NCI-H1105 treated with DMSO at 0.1 percent for 48 hours (cell line): Measurements from ENCODE around the gene IKZF3.
"Not testable (repeated sequence)": the region's sequence is repeated elsewhere in the genome, so short reads cannot be mapped to it uniquely, and the experiment has no call there.

Source experiments
- DNase-seq: peaks from one replicate; lab custom pipeline; 2025; lab: John Stamatoyannopoulos, UW

IKZF3 gene

DNA sequence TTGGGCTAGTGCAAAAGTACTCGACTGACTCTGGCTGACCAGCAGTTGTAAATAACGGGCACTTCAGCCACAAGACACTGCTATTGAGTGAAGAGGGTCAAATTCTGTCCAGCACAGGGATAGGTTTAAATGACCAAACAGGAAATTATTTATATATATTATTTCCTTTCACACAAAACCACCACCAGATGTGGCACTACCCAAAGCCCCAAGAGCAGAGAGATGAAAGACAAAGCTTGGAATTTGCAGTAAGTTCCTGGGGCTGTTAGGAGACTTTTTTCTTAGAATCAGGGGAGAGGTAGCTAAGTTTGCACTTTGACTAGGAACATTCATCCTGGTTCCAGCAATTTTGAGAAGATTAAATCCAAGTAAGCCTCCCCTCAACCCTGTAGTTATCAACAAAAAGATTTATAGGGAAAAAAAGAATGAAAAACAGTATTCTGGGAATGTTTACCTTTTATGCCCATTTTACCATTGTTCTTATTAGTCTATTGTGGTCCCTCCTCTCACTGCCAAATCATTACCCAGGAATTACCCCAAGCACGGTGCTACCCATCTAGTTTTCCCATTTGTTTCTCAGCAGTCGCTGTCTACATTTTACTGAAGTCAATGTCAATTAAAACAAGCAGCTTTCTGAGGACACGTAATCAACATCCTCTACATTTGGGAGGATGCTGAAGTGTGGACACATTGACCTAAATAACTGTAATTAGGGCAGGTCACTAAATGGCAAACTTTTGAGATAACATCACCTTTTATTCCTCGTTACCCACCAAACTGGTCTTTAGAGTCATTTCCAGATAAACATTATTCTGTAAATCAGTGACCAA is 82.9 kb downstream of the IKZF3 start:
- no peak for DNase-seq

DNA sequence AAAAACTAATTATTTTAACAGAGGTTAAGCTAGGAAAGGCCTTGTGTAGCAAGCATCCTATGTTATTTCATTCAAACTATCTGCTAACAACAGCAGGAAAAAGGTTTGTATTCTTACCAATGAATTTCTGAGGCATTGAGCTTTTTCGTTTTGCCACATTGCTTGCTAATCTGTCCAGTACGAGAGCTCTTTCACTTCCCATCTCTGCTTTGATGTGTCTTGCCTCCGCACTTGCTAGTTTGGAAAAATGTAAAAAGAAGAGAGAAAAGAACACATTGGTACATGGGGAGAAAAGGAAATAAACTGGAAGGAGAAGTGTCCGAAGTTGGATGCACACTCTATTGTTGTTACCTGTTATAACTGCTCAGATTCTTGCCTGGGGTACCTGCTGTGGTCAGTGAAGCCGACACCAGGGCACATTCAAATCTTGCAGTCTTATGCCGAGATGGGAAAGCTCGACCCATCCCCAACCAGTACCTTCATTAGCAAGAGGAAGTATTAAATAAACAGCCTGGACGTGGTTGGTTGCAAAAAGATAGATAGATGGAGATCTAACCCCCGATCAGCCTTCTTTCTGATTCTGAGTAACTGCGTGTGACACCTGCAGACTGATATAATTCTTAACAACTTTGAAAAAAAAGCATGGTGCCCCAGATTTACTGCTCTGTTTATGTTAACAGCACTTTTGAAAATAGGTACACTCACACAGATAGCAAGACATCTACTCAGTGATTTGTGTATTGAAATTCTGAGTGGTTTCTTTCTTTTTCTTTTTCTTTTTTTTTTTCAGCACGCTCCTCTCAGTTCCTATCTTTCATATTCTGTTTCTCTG is 86.4 kb downstream of the IKZF3 start:
- no peak for DNase-seq

DNA sequence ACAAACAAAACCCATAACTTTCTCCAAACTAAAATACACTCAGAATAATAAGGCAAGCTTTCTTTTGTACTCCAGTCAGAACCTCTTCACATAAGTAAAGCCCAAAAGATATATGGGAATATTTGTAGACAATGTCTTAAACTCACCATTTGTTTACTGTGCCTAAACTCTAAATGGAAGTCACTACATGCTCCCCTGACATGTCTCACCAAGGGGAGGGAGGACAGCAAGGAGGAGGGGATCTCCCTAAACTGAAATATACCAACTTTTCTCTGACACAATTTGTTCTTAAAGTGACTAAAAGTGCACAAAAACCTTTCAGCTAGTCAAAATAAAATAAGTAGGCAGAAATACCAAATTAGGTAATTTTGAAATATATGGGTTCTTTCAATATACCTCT is 87.9 kb downstream of the IKZF3 start:
- no peak for DNase-seq

DNA sequence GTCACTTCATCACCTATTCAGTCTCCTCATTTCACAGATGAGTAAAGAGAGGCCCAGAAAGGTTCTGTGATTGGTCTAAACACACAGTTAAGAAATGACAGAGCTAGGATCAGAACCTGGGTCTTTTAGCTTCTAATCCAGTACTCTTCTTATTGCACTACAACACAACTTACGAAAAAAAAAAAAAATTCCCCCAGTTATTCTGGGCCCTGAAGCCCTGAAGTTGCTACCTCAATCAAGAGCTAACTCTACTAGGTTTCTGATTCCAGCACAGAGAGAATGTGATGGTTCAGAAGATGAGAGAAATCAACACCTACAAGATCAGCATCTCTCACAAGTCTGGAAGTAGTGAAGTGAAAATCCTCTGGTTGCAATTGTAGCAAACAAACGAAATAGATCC is 89.1 kb downstream of the IKZF3 start:
- no peak for DNase-seq

DNA sequence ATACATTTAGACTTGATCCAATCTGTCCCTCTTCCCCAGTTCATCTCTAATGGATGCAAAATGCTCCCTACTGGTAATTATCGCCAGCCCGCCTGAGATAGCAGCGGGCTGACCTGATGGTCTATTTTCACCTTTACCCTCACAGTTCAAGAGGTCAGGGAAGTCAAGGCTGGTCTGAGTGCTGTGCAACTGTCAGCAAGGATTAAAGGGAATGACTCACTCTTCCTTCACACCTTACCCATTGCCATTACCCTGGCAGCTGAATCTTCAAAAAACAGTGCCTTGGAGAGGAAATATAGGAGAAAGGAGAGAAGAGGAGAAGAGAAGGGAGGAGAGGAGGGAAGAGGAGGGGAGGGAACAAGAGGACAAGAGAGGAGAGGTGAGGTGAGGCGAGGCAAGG is 90.1 kb downstream of the IKZF3 start:
- DNase-seq, result no peak

DNA sequence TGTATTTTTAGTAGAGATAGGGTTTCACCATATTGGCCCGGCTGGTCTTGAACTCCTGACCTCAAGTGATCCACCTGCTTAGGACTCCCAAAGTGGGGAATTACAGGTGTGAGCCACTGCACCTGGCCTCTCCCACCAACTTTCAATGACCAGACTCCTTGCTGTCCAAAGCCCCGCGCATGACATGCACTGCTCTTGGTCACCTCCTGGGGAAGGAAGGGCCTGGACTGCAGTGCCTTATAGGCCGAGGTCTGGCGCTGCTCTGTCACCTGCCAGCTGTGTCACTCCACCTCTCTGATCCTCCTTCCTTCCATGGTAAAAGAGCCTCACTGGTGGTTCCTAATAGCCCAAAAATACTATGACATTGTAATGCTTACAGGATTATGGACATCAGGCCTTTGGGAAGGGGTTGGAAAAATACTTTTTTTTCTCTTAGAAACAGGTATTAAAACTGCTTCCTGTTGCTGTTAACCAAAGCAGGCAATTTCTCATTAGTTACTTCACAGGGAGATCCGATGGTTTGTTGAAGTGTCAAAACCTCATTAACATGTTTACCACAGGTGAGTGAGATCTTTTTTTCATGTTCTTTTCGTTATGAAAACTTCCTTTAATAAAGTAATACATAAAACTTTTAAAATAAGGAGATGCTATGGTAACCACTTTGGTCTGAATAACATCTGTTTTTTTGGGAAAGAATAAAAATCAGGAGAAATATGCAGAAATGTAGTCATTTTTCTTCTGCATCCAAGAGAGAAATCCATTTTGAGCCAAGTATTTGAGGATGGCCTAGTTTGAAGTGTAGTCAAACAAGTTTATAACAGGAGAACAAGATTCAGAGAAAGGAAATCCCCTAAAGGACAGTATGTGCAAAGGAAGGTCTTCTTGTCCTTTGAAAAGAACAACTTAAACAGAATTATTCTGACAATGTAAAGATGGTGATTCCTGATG is 90.9 kb downstream of the IKZF3 start:
- DNase-seq, result no peak

DNA sequence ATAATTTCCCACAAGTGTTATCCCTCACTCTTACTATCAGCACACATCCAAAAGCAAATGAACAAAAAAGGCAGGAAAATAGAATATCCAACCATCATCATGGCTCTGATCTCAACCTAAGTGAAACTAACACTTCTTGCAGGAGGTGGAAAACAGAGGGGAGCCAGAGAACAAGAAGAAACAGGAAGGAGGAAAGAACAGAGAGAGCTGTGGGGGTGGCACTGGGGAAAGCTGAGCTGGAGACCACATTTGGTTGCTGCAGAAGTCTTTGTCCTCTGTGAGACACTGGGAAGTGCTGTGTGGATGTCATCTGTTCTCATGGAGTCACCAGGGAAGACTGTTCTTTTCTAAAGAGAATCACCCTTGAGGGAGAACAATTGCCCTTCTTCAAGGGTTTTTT is 91.7 kb downstream of the IKZF3 start:
- no peak for DNase-seq

DNA sequence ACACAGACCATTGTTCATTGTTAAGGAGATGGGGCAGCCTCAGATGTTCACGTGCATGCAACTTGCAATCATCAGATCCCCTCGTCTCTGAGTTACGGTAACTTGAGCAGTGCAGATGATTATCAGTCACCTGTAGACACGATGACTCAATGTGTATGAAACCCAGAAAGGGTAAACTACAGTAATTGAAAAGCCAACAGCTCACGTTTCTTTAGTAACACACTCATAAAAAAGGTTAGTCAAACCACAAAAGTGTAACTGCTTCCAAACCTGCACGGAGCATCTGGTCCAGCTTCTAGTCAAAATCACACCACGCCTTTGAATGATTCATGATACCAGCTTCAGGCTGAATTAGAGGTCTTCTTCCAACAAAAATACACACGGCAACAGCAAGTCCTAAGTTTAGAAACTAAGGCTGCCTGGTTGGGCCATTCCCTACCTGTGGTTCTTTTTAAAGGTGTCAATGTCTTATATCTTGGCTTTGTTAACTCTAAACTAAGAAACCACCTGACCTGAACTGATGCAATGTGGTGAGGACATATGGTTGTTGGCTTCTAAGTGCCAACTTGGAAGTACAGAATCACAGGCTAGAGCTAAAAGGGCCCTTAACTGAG is 94.0 kb downstream of the IKZF3 start:
- DNase-seq, result no peak

DNA sequence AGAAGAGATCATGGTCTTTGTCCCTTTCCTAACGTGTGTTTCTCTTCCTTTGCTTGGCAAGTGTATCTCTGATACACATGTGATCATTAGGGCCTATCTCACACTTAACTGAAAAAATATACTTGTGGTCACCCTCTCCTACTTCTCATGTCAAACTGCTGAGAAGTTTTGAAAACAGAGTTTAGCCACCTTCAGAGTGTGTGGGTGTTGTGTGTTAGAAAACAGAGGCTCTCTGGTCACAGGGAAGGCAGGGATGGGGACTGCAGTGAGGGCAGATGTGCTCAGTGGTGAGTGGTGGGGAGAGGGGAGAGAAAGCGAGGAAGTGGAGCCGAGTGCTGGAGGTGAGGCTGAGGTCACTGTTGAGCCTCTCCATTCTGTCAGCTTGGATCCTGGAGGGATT is 97.0 kb downstream of the IKZF3 start:
- DNase-seq, result no peak

DNA sequence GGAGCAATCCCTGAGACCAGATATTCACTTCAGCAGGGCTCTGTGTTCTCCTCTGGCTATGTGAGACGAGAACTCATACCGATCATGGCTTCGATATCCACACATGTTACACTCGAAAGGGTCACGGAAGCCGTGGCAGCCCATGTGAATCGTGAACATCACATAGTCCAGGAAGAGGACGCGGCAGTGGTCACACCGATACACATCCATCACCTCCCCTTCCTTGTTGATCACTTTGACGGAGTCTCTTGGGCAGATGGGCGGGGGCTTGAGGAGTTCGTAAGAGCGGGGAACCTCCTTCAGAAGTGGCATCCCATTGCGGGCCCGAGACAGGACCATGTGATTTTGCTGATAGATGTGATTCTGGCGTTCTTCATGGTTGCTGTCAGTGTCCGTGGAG is 98.3 kb downstream of the IKZF3 start:
- no peak for DNase-seq

DNA sequence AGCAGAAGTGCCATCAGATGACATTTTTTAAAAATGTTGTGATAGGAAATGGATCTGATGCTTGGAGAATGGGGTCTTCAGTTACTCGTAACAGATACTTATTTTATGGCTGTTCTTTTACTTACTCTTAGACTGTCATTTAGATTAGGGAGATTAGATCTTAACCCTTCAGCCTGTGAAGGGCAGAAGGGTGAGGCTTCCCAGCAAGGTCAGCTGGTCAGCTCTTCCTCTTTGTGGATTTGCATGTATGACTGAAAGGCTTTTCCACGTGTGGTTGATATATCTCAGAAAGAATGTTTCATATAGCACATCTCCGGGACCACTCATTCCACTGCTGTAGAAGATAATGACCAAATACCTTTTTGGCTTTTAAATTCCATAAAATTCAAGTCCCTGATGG is 98.9 kb downstream of the IKZF3 start:
- DNase-seq, result no peak

DNA sequence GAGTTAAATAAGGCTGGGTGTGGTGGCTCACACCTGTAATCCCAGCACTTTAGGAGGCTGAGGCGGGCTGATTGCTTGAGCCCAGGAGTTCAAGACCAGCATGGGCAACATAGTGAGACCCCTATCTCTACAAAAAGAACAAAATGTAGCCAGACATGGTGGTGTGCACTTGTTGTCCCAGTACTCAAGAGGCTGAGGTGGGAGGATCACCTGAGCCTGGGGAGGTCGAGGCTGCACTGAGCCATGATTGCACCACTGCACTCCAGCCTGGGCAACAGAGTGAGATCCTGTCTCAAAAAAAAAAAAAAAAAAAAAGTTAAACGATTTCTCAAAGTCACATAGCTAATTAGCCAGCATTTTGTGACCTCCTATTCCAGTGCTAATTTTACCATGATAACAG is 99.9 kb downstream of the IKZF3 start:
- DNase-seq, result not testable (repeated sequence)

DNA sequence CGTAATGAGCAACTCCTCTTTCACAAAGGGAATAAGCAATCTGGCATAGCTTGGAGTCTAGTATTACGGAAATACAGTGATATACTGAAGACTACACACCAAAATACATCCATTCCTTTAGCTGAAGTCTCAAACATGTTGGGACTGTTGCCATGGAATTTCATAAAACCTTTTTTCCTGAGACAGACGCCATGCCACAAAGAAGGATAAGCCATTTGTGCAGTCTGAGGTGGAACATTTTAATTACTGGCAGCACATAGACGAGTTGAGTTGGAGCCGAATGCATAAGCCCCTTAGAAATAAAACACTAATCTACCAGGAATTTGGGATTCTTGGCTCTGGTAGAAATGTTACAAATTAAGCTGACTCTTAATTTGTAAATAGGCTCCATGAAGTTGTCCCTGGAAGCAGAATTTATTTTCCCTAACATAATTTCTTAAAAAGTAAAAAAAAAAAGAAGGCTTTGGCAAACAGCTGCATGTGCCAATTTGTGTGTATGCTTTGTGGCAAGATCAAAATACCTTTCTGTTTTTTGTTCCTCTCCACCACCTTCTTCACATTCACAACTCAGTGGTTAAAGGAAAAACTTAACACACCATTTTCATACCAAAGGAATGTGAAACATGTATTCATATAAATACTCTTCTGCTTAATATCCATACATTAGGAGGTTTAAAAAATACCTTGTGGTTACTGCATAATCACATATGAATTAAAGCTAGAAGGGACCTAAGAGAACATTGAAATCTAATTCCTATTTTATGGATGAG is 100.9 kb downstream of the IKZF3 start:
- DNase-seq, result no peak

DNA sequence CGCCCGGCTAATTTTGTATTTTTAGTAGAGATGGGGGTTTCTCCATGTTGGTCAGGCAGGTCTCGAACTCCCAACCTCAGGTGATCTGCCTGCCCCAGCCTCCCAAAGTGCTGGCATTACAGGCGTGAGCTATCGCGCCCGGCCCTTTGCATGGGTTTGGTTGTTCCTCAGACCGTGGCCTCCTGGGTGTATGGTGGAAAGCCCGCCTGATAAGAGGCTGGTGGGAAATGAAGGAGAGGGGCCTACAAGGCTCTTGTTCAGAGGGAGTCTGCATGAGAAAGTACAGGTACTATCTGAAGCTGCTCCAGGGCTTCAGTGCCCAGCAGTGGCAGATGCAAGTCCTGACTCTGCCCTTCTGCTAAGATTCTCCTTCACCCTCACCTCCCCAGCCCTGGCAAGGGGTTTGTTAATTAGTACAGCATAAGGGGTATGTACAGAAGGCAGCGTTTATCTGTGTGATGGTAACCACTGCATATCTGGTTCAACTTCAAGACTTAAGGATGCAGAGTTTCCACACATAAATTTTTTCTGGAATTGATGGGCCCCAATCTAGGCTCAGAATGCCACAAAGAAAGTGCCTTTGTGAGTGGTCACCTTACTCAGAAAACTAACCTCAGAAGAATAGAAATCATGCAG is 102.1 kb downstream of the IKZF3 start:
- no peak for DNase-seq

DNA sequence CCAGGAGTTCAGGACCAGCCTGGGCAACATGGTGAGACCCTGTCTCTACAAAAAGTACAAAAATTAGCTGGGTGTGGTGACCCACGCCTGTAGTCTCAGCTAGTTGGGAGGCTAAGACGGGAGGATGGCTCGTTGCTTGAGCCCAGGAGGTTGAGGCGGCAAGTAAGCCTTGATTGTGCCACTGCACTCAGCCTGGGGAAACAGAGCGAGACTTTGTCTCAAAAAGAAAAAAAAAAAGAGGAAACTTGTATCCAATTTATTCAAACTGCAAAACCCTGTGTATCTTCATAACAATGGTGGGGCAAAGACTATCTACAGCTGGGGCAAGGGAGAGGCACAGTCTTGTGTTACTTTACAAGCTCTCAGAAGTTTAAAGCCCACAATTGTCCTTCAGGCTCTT is 104.9 kb downstream of the IKZF3 start:
- no peak for DNase-seq

DNA sequence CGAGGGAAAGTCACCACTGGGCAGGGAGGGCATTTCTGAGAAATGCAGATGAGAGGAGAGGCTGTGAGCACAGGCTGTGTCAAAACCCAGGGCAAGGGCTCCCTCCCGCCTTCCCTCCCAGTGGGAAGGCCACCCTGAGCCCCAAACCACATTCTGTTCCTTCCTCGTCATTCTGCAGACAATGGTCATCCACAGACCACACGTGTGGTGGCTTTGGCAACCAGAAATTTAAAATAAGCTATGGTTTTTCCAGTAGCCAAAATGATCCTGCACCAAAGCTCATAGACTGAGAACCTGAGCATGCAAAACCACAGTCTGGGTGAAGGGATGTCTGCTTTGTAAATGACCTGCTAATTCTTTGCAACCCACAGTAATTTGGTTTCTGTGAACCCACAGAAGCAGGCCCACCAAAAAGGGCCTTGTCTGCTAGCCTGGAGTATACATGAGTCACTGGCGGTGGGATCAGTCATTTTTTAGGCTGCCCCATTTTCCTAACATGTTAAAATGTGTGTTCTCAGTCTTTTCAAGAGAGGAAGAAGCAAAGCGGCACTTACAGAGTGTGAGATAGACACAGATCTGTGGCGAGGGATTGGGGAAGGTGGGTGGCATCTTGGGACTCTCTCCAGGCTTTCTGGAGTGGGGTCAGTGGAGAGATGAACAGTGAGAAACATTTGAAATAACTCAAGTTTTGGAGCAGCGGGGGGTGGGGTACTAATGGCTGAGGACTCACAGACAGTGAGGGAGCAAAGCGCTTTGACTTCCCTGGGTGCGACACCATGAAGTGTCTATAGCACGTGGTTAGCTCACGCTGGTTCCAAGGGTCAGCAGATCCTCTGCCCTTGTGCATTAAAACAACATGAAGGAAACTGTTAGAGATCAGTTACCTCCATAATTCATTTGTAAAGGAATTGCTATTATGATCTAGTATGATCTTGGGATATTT is 105.9 kb downstream of the IKZF3 start:
- DNase-seq, result no peak

DNA sequence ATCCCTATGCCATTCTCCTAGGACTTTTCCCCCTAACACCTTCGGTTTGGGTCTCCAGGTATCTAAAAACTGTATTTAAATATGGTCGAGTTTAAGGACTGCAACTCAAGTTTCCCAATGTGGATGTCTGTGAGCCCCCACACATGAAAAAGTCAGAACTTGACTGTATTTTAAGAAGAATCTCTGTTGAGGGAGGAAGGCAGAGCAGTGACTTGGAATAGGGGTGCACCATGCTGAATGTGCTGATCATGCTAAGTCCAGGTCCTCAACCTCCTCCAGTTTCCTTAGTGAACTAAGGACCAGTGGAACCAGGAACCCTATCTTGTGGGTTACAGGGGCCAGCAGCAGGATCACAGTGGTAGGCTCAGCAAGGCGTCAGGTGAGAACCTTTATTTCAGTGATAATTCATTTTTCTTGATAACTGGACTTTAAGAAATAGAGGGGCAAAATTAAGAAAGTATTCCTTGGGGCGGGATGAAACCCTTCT is 106.9 kb downstream of the IKZF3 start:
- DNase-seq, result no peak

DNA sequence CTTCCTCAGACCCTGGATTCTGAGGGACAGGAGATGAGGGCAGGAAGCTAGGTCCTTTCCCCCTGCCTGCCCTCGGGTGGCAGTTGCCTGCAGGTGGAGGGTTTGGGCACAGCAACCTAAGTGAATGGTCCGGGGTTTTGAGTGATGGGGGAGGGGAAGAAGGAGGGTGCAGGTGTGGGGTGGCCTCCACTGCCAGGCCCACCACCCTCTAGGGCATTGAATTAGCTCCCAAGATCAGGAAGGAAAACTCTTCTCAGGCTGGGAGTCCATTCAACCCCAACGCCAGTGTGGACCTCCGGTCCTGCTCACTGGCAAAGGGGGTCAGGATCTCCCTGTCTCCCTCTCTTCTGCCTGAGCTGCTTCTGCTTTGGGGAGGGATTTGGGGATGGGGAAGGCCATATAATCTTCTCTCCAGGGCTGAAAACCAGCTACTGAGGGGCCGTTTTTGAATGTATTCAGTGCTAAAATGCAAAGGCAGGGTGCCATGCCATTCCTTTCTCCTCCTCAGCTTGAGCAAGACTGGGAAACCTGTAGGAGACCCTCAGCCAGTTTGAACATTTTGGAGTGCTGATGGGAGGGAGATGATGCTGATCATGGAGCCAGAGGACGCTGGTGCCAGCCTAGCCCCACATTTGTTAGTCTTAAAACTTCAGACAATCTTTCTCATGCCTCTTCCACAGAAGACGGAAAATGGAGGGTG is 107.6 kb downstream of the IKZF3 start:
- no peak for DNase-seq
